Ovary (tissue), 3 donors: ENCODE data around the gene BLACAT1.

ENCODE experiments used
- POLR2A ChIP-seq: fragments of 450-650 bp; IDR thresholded peaks from one replicate; pipeline ENCODE4 v1.6.1; 2017; ENCODE audit warnings: antibody characterized with exemption, mild to moderate bottlenecking, moderate library complexity
- TF ChIP-seq, protein P1 (sequence below), 3 donors: fragments of 450-650 bp in 2 of 3; fragments of 200-600 bp in 1 of 3; IDR thresholded peaks; one replicate each; pipeline versions ENCODE4 v1.5.1 to v1.8.0; 2016 to 2022; ENCODE audit warnings: antibody characterized with exemption in 3 of 3, mild to moderate bottlenecking in 1 of 3
- donor health status: DM: no; HTN: no; CAD: no.

DNA sequence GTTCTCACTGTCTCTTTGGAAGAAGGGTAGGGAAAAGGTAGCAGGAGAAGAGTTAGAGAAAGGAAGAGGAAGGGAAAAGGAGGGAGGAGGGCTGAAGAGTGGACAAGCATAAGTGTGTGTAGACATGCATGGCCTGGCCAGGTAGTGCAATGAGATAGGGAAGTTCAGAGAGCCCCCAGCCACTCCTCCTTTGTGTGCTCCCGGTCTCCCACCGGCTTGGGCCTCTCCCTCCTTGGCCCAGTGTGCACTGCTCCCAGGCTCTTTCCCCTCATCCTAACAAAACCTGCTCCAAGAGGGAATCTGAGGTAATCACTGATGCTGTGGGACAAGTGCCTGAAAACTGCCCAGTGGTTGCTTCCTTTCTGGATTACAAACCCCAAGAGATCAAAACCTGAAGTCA, 23.7 kb downstream of the BLACAT1 start:
- TF ChIP-seq, protein P1, sequence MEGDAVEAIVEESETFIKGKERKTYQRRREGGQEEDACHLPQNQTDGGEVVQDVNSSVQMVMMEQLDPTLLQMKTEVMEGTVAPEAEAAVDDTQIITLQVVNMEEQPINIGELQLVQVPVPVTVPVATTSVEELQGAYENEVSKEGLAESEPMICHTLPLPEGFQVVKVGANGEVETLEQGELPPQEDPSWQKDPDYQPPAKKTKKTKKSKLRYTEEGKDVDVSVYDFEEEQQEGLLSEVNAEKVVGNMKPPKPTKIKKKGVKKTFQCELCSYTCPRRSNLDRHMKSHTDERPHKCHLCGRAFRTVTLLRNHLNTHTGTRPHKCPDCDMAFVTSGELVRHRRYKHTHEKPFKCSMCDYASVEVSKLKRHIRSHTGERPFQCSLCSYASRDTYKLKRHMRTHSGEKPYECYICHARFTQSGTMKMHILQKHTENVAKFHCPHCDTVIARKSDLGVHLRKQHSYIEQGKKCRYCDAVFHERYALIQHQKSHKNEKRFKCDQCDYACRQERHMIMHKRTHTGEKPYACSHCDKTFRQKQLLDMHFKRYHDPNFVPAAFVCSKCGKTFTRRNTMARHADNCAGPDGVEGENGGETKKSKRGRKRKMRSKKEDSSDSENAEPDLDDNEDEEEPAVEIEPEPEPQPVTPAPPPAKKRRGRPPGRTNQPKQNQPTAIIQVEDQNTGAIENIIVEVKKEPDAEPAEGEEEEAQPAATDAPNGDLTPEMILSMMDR (IDR thresholded peaks at IDR 0.05) = no peak
- TF ChIP-seq POLR2A = no peak
